ENCODE results near the gene URB2.
A peak's percentile ranks its signal among the peaks of the same experiment; 100 is the strongest.

The URB2 gene

DNA sequence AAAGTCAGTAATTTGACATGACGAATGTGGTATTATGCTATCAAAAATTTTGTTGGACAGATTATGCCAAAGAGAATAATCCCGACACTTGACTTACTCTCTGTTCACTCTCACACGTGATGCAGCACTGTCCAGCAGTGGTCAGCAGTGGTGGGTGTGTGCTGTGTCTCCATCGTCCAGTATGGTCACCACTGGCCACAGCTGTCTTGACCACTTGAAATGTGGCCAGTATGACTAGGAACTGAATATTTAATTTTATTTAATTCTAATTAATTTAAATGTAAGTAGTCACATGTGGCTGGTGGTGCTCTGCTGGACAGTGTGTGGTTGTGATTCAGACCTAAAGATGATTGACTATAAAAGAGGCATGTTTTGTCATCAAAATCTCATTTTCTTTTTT lies 24.0 kb downstream of the URB2 start:
- ATAC-seq, result no peak

DNA sequence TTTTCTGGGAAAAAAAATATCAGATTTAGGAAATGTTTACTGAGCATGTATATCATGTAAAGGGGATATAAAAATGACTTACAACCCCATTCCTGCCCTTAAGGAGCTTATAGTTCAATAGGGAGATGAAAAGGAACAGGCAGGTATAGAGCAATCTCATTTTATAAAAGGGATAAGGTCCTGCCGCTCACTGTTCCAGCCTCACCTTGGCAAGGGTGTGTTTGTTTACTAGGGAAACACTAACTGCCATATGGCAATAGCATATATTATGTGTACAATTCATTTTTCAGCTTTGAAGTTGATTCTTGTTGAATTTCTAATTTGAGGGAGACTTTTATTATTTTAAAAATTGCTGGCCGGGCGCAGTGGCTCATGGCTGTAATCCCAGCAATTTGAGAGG lies 25.5 kb downstream of the URB2 start:
- no peak for ATAC-seq

GRCh38 chr1:229653420-229653819 lies 27.4 kb downstream of the URB2 start:
- no peak for ATAC-seq

DNA sequence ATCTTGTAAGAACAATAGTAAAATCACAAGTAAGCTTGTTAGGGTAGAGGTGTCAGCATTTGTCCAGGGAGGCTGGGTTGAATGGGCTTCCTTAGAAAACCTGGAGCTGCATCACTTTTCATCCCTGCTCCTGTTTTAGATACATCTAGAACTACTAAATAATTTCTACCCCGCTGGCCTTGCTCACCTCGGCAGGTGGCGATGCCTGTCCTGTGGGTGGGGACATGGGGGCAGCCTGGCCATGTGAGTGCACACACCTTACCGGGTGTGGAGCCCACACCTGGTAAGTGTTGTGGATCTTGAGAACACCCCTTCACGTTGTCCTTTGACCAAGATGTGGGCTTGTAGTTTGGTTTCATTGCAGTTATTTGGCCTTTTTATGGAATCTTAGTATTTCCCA lies 29.7 kb downstream of the URB2 start:
- ATAC-seq, result no peak

- no peak for ATAC-seq
Measured at GRCh38 chr1:229657993-229658755, 32.1 kb downstream of the URB2 start.

- peak; percentile 25 to 51 for ATAC-seq
Measured at GRCh38 chr1:229661022-229661877, 35.2 kb downstream of the URB2 start.

GRCh38 chr1:229661897-229662296 lies 35.9 kb downstream of the URB2 start:
- no peak for ATAC-seq

GRCh38 chr1:229664133-229664689 lies 38.2 kb downstream of the URB2 start:
- peak; percentile 80 to 91 for ATAC-seq

DNA sequence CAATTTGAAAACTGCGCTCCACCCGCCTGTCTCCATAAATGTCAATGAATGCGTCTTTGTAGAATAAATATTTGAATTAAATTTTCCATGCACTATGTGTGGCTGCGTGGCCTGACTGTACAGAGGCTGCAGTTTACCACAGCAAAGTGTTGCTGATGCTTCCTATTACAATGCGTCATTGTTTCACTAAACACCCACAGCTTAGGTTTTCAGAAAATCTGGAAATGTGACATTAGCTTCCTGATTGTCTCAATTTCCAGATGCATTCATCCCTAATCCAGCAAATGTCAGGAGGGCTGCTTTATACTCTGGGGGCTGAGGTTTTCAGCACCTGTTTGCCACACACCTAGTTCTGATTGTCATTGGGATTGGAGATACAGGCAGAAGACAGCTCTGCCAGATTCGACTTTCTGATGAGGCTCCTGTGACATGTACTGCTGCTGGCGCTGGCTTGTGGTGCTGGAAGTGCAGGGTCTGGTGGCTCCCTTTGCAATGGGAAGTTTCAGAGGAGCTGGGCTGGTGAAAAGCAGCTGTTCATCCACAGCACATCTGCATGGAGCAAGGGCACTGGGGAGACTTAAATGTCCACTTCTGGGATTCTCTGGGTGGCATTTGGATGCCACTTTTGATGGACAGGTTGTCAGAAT lies 40.0 kb downstream of the URB2 start:
- ATAC-seq, result no peak

GRCh38 chr1:229666585-229666984 lies 40.5 kb downstream of the URB2 start:
- no peak for ATAC-seq

DNA sequence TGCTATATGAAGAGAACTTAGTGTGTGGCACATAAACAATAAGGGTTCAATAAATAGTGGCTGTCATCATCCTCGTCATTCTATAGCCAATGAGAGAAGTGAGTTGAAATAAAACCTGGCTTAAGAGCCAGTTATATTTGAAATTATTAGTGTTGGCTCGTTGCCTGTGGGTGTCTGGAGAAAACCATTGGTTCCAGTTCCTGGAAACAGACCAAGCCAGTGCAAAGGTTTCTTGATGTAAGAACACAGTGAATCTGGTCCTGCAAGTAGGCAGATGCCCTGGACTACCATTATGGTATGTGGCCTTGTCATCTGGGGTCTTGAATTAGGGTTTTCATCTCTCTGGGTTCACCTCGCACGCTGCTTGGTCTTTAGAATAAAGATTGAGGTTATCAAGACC lies 43.3 kb downstream of the URB2 start:
- ATAC-seq, result no peak

GRCh38 chr1:229671310-229671709 lies 45.3 kb downstream of the URB2 start:
- no peak for ATAC-seq

DNA sequence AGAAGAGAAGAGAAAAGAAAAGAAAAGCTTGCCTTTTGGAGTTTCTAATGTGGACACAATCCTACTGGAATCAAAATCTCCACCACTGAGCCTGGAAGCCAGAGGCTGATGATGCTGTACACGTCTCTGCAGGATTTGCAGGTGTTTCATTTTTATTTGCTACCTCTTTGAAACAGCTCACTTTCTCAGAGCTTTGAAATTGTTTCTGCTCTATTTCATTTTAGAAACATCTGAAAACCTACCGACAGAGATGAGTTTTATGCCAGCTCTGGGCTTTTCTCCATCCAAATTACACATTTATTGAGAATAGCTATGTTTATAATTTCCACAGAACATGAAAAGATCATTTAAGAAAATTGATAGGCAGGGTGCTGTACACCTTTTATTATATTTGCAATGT lies 46.2 kb downstream of the URB2 start:
- no peak for ATAC-seq

GRCh38 chr1:229674042-229674441 lies 48.0 kb downstream of the URB2 start:
- no peak for ATAC-seq

- ATAC-seq, result no peak
Measured at GRCh38 chr1:229675396-229675795, 49.3 kb downstream of the URB2 start.

DNA sequence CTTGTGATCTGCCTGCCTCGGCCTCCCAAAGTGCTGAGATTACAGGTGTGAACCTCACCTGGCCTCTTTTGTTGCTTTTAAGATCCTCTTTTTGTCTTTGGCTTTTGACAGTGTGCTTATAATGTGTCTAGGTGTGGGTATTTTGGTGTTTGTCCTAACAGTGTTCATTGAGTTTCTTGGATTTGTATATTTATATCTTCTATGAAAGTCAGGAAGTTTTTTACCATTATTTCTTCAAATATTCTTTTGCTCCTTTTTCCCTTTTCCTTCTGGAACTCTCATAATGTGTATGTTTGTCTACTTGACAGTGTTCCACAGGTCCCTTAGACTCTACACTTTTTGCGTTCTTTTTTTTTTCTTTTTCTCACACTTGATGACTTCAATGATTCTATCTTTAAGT lies 59.1 kb downstream of the URB2 start:
- ATAC-seq, result no peak

GRCh38 chr1:229689273-229689672 lies 63.2 kb downstream of the URB2 start:
- no peak for ATAC-seq

DNA sequence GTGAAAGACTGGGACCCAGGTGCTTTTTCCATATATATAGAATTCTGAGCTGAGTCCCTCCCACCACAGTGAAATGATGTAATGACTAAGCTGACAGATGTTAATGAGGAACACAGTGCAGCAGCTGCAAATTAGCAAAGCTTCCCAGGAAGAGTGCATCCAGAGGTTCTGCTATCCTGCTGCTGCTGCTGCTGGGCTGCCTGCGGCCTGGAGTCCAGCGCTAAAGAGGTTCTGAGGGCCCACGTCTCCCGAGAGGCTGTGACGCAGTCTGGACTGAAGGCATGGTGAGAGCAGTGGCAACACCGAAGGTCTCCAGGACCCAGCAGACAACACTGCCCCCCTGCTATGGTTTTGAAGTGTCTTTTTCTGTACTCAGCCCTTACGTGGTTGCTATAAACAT lies 63.9 kb downstream of the URB2 start:
- no peak for ATAC-seq

DNA sequence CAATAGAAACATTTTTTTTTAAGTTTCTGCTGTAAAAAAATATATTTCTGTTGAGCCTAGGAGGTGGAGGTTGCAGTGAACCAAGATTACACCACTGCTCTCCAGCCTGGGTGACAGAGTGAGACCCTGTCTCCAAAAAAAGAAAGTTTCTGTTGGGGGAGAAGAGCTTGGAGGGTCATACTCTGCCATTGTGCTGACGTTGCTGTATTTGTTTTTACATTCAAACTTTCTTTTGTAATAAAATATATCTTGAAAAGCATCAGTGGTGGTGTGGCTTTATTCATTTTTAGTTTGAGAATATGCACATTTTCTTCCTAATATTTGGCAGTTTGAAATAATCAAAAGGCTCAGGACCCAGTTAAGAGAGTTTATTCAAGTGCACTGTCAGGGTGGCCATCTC lies 64.6 kb downstream of the URB2 start:
- no peak for ATAC-seq

DNA sequence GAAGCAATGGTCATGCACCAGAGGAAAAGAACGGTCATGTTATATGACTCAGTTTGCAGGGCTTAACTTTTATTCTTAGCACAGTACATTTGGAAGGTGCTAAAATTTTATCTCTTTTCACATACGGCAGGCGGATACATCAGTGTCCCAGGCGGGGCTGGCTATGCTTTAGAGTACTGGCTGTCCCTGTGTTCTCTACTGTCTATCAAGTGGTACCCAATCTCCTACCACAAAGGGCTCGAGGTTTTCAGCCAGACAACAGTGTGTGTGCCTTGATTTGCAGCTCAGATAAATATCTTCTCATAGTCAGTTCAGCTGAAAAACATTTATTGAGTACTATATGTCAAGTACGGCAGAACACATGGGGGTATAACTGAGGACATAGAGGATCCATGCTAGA lies 65.3 kb downstream of the URB2 start:
- ATAC-seq, result no peak

- no peak for ATAC-seq
Measured at GRCh38 chr1:229693129-229693900, 67.3 kb downstream of the URB2 start.

GRCh38 chr1:229694053-229694693 lies 68.1 kb downstream of the URB2 start:
- no peak for ATAC-seq

Data from activated CD4-positive, CD25-positive, alpha-beta regulatory T cell treated with anti-CD3 and anti-CD28 coated beads, Interleukin-2, amount 50 U/mL, for 24 hours (primary cell).